Measurements from ENCODE around the gene VWCE. TPM values are rescaled to one million over a fixed set of nuclear protein-coding genes. Genes with fewer than 3 reads are reported as not detected.

Gene VWCE
- total RNA-seq, 1 experiment from 2014 or later: 2.5 TPM

- Histone ChIP-seq H3K27me3 (ENCODE audit: insufficient read depth, low read length) (no peaks in the 10 kb centered on the region), H3K4me3 (replicated peaks in 1 of 2; ENCODE audit: low read depth in 1 of 2, low read length in 2 of 2) (no peak overlapping the region), H3K9me2 (ENCODE audit: insufficient read depth) (no peaks in the 10 kb centered on the region), H3K79me2 (ENCODE audit: insufficient read depth, low read length) (no peaks in the 10 kb centered on the region), H3K4me1 (ENCODE audit: control insufficient read depth in 1 of 2, insufficient read depth in 2 of 2, low read length in 2 of 2) (no peaks in the 10 kb centered on the region), H3K36me3 (ENCODE audit: control insufficient read depth in 1 of 2, insufficient read depth in 2 of 2, low read length in 2 of 2) (peaks cover 10 to 11% of the 10 kb centered on the region in 2 experiments; a peak in 3 of 4 replicates), H3K27ac (ENCODE audit: low read depth, low read length) (no peak overlapping the region), H3K9ac (ENCODE audit: low read length) (no peak overlapping the region), H4K20me1 (ENCODE audit: insufficient read depth) (no peaks in the 10 kb centered on the region), H3K4me2 (ENCODE audit: low read length) (no peak overlapping the region), H3K9me3 (ENCODE audit: control insufficient read depth in 1 of 2, insufficient read depth in 1 of 2, low read depth in 1 of 2, low read length in 2 of 2) (no peaks in the 10 kb centered on the region), H2AFZ (ENCODE audit: low read depth, low read length, poor library complexity, severe bottlenecking) (no peak overlapping the region)
- ATAC-seq (no peak), DNase-seq (ENCODE audit: low read depth, low spot score) (no peak)
- POLR2A ChIA-PET: no interaction called here
- RAD21 ChIA-PET (ENCODE audit: low non-redundant PET in 1 of 2, low total read pairs in 2 of 2, uncharacterized antibody in 2 of 2, unreplicated experiment in 2 of 2): no interaction called here
- no TSS peak for BruUV-seq (replicated peaks)
- CTCF ChIA-PET: no interaction called here
- TF ChIP-seq CTCF (IDR thresholded peaks at IDR 0.05 in 2 of 3, conservative IDR thresholded peaks at IDR 0.05 in 1 of 3; ENCODE audit: borderline replicate concordance in 1 of 3, insufficient read depth in 1 of 3, low read depth in 2 of 3, low read length in 2 of 3) (no peak), POLR2A (IDR thresholded peaks at IDR 0.05; ENCODE audit: borderline replicate concordance, extremely low read depth, insufficient read depth, insufficient read length) (no peak), ZFX (IDR thresholded peaks at IDR 0.05) (no peak), EZH2 (IDR thresholded peaks at IDR 0.05) (no peak), EZH2phosphoT487 (IDR thresholded peaks at IDR 0.05; ENCODE audit: borderline replicate concordance) (no peak), TCF7L2 (IDR thresholded peaks at IDR 0.05; ENCODE audit: borderline replicate concordance, extremely low read depth, insufficient read depth, insufficient read length) (no peak), ELF1 (IDR thresholded peaks at IDR 0.05; ENCODE audit: borderline replicate concordance, low read depth) (no peak), FOSL1 (IDR thresholded peaks at IDR 0.05; ENCODE audit: low read depth) (no peak), REST (IDR thresholded peaks at IDR 0.05; ENCODE audit: low read depth) (no peak), SIN3A (IDR thresholded peaks at IDR 0.05; ENCODE audit: low read depth) (no peak), ZBTB33 (IDR thresholded peaks at IDR 0.05; ENCODE audit: extremely low read depth, insufficient replicate concordance, low read length) (no peak), SRF (IDR thresholded peaks at IDR 0.05; ENCODE audit: low read depth) (no peak), CEBPB (IDR thresholded peaks at IDR 0.05; ENCODE audit: low read depth) (no peak), CBX3 (IDR thresholded peaks at IDR 0.05; ENCODE audit: low read depth) (no peak), POLR2AphosphoS5 (IDR thresholded peaks at IDR 0.05; ENCODE audit: low read depth, low read length) (no peak), ZNF274 (IDR thresholded peaks at IDR 0.05; ENCODE audit: low read depth, low read length) (no peak), SP1 (IDR thresholded peaks at IDR 0.05; ENCODE audit: low read depth) (no peak), YY1 (IDR thresholded peaks at IDR 0.05; ENCODE audit: extremely low read depth, insufficient replicate concordance, low read depth, low read length) (no peak)
- TF ChIP-seq, protein P1, sequence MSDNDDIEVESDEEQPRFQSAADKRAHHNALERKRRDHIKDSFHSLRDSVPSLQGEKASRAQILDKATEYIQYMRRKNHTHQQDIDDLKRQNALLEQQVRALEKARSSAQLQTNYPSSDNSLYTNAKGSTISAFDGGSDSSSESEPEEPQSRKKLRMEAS (IDR thresholded peaks at IDR 0.05): no peak
- intact Hi-C loops (cut with micrococcal nuclease): no loop called here
Measured at GRCh38 chr11:61341706-61342105, 46.6 kb upstream of the VWCE start.
